OCI-LY7 (cell line): ENCODE measurements around the gene USP27X. TPM values are rescaled to one million over a fixed set of nuclear protein-coding genes. Genes with fewer than 3 reads are reported as not detected.

Experiments used
- BruUV-seq: library from RNA; stranded (reverse); fragments of 400-500 nt; replicated peaks from 2 replicates; lab custom pipeline; 2021; lab: Mats Ljungman, UMichigan
- CTCF ChIA-PET: fragments of 300-600 bp; sonication (Branson Sonifier 250); formaldehyde crosslinking; loops from one replicate; lab custom pipeline; 2022; ENCODE audit warnings: antibody characterized with exemption; ENCODE audit not compliant: unreplicated experiment; lab: Charles Lee
- POLR2A ChIA-PET: fragments of 300-600 bp; sonication (Branson Sonifier 250); formaldehyde crosslinking; loops from one replicate; lab custom pipeline; 2022; ENCODE audit warnings: antibody characterized with exemption; lab: Charles Lee
- DNase-seq: peaks from one replicate; pipeline ENCODE4 v3.0.0-alpha.2; 2015; ENCODE audit warnings: low spot score
- H2AFZ ChIP-seq: fragments of 200-600 bp; sonication (generic), shearing (Covaris generic); 2 replicates; pipeline ENCODE4 v1.6.1; 2014; ENCODE audit warnings: mild to moderate bottlenecking, antibody characterized with exemption, low read length, moderate library complexity
- H3K27ac ChIP-seq: fragments of 200-600 bp; sonication (generic); 2 replicates; pipeline ENCODE4 v1.5.1; 2014; ENCODE audit warnings: mixed run types, low read depth, mild to moderate bottlenecking, moderate library complexity, low read length, inconsistent platforms; ENCODE audit not compliant: poor library complexity, severe bottlenecking
- H3K36me3 ChIP-seq: fragments of 200-600 bp; sonication (generic); 2 replicates; pipeline ENCODE4 v1.6.1; 2014; ENCODE audit warnings: mild to moderate bottlenecking, antibody characterized with exemption, low read length, moderate library complexity, mixed read lengths; ENCODE audit not compliant: insufficient read depth
- H3K4me1 ChIP-seq: fragments of 200-600 bp; sonication (generic); 2 replicates; pipeline ENCODE4 v1.5.1; 2014; ENCODE audit warnings: mild to moderate bottlenecking, low read length; ENCODE audit not compliant: insufficient read depth, poor library complexity, severe bottlenecking
- H3K4me2 ChIP-seq: fragments of 200-600 bp; sonication (generic); 2 replicates; pipeline ENCODE4 v1.6.1; 2014; ENCODE audit warnings: mild to moderate bottlenecking, low read length
- H3K4me3 ChIP-seq: fragments of 200-600 bp; sonication (generic); 2 replicates; pipeline ENCODE4 v1.5.1; 2014; ENCODE audit warnings: mild to moderate bottlenecking, low read depth, low read length; ENCODE audit not compliant: poor library complexity, severe bottlenecking
- H3K79me2 ChIP-seq: fragments of 200-600 bp; sonication (generic); 2 replicates; pipeline ENCODE4 v1.6.1; 2016; ENCODE audit warnings: low read depth, mild to moderate bottlenecking, low read length, moderate library complexity, mixed read lengths; ENCODE audit not compliant: insufficient read depth
- H3K9me2 ChIP-seq: fragments of 200-600 bp; sonication (generic); 2 replicates; pipeline ENCODE4 v1.6.1; 2016; ENCODE audit warnings: mild to moderate bottlenecking, low read length, mixed read lengths; ENCODE audit not compliant: insufficient read depth
- H3K9me3 ChIP-seq: fragments of 200-600 bp; sonication (generic); 2 replicates; pipeline ENCODE4 v1.6.1; 2014; ENCODE audit warnings: mild to moderate bottlenecking, mixed run types, low read length, mixed read lengths
- H4K20me1 ChIP-seq: fragments of 200-600 bp; sonication (generic); 2 replicates; pipeline ENCODE4 v1.6.1; 2014; ENCODE audit warnings: mild to moderate bottlenecking, antibody characterized with exemption, low read length, moderate library complexity, mixed read lengths; ENCODE audit not compliant: insufficient read depth
- EZH2phosphoT487 ChIP-seq: fragments of 200-600 bp; sonication (generic); IDR thresholded peaks from 2 replicates; pipeline ENCODE4 v1.6.1; 2018; ENCODE audit warnings: low read depth, borderline replicate concordance, mild to moderate bottlenecking, mixed run types, antibody characterized with exemption, low read length, moderate library complexity, mixed read lengths
- intact Hi-C: fragments of 100-400 bp; cut with micrococcal nuclease; formaldehyde crosslinking; loops from one replicate; pipeline ENCODE4 v1.10.0; 2022; ENCODE audit not compliant: unreplicated experiment
- total RNA-seq, 2 experiments: library from RNA; depleted of rRNA in 1 of 2; stranded (reverse); fragments of >200 nt in 1 of 2; shearing (Covaris generic) in 1 of 2; gene quantifications; 2 replicates each; pipeline ENCODE4 v1.2.3, GENCODE V29; 2014 to 2022
- TF ChIP-seq, protein P1 (sequence below): fragments of 200-600 bp; sonication (generic); conservative IDR thresholded peaks from 2 replicates; pipeline ENCODE4 v1.5.1; 2014; ENCODE audit warnings: mild to moderate bottlenecking, antibody characterized with exemption, low read length, moderate library complexity, mixed read lengths

USP27X gene
- total RNA-seq, 2 experiments from 2014 or later, result 1.2 to 1.8 TPM

DNA sequence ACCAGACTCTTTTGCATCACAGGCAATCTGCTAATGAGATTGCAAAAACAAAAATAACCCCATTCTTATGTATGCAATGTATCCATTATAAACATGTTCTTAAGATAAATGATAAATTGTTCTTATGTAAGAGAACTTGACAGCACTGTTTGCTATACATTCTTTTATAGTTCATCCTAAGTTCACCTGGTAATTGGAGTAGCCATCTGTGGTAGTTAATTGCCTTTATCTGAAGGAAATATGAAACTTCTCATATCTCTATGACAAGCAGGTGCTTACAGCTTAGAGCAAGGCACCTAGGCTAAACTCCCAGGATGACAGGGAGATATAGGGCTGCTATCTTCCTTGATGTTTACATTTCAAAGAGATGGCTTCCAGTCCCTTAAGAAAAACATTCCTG lies 21.8 kb downstream of the USP27X start:
- H4K20me1 ChIP-seq, result no peaks in the 10 kb centered on the region
- H3K36me3 ChIP-seq, result no peaks in the 10 kb centered on the region
- H3K4me3 ChIP-seq, result no peak overlapping the region
- H3K27ac ChIP-seq, result no peak overlapping the region
- DNase-seq, result no peak
- ChIA-PET CTCF (no interaction called here), POLR2A (no interaction called here)
- intact Hi-C loops, result no loop called here
- H3K9me2 ChIP-seq, result no peaks in the 10 kb centered on the region
- H3K79me2 ChIP-seq, result no peaks in the 10 kb centered on the region
- H2AFZ ChIP-seq, result no peak overlapping the region
- H3K9me3 ChIP-seq, result no peaks in the 10 kb centered on the region
- TF ChIP-seq, protein P1, sequence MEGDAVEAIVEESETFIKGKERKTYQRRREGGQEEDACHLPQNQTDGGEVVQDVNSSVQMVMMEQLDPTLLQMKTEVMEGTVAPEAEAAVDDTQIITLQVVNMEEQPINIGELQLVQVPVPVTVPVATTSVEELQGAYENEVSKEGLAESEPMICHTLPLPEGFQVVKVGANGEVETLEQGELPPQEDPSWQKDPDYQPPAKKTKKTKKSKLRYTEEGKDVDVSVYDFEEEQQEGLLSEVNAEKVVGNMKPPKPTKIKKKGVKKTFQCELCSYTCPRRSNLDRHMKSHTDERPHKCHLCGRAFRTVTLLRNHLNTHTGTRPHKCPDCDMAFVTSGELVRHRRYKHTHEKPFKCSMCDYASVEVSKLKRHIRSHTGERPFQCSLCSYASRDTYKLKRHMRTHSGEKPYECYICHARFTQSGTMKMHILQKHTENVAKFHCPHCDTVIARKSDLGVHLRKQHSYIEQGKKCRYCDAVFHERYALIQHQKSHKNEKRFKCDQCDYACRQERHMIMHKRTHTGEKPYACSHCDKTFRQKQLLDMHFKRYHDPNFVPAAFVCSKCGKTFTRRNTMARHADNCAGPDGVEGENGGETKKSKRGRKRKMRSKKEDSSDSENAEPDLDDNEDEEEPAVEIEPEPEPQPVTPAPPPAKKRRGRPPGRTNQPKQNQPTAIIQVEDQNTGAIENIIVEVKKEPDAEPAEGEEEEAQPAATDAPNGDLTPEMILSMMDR, result no peak
- no peak for TF ChIP-seq EZH2phosphoT487
- no peaks in the 10 kb centered on the region for H3K4me1 ChIP-seq
- BruUV-seq, result no TSS peak
- no peak overlapping the region for H3K4me2 ChIP-seq

- ChIA-PET POLR2A (no interaction called here), CTCF (no interaction called here)
- no peak overlapping the region for H2AFZ ChIP-seq
- no peak for DNase-seq
- no TSS peak for BruUV-seq
- H3K4me3 ChIP-seq, result no peak overlapping the region
- intact Hi-C loops, result no loop called here
- no peaks in the 10 kb centered on the region for H3K9me2 ChIP-seq
- H3K36me3 ChIP-seq, result no peaks in the 10 kb centered on the region
- H4K20me1 ChIP-seq, result no peaks in the 10 kb centered on the region
- no peaks in the 10 kb centered on the region for H3K9me3 ChIP-seq
- TF ChIP-seq EZH2phosphoT487, result no peak
- TF ChIP-seq, protein P1, result no peak
- no peak overlapping the region for H3K4me2 ChIP-seq
- no peaks in the 10 kb centered on the region for H3K79me2 ChIP-seq
- no peaks in the 10 kb centered on the region for H3K4me1 ChIP-seq
- H3K27ac ChIP-seq, result no peak overlapping the region
Measured at GRCh38 chrX:49910344-49910743, 31.1 kb downstream of the USP27X start.

DNA sequence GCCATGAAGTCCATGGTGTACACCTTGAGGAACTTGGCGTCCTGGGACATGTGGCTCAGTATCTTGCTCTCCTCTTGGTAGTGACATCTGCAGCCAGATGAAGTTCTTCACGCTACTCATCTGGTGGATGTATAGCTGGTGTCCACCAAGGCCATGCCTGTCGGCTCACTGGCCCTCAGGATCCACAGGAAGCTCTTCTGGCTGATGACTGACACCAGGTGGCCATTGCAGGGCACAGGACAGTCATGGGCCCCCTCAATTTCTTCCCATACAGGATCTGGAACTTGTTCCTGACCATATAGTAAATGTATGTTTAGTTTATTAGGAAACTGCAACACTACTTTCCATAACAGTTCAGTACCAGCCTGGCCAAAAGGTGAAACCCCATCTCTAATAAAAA lies 32.8 kb downstream of the USP27X start:
- ChIA-PET POLR2A (no interaction called here), CTCF (no interaction called here)
- Histone ChIP-seq H3K9me3 (no peaks in the 10 kb centered on the region), H4K20me1 (no peaks in the 10 kb centered on the region), H3K4me3 (no peak overlapping the region), H3K79me2 (no peaks in the 10 kb centered on the region), H3K36me3 (no peaks in the 10 kb centered on the region), H3K4me2 (no peak overlapping the region), H3K4me1 (no peaks in the 10 kb centered on the region), H2AFZ (no peak overlapping the region), H3K27ac (no peak overlapping the region), H3K9me2 (no peaks in the 10 kb centered on the region)
- TF ChIP-seq, protein P1, result no peak
- no peak for TF ChIP-seq EZH2phosphoT487
- no peak for DNase-seq
- BruUV-seq, result no TSS peak
- intact Hi-C loops, result no loop called here
